ENCODE results near the gene ITPR3.

Gene ITPR3

DNA sequence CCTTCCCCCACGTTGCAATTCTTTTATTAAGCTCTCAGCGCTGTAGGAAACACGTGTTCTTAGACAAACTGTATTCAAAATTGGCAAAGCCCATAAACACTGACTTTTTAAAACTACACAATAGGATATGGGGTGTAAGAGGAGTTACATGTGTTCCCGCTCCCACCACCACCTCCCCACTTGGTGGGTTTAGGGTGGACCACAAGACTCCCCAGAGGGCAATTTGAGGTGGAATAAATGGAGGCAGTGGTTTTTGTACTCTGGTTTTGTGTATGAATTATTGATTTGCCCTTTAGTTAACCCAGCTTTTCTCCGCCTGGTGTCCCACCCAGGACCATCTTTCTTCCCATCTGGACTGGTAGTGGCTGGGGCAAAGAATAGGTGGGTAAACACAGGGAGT, 86.6 kb downstream of the ITPR3 start:
- TF ChIP-seq, protein P1, sequence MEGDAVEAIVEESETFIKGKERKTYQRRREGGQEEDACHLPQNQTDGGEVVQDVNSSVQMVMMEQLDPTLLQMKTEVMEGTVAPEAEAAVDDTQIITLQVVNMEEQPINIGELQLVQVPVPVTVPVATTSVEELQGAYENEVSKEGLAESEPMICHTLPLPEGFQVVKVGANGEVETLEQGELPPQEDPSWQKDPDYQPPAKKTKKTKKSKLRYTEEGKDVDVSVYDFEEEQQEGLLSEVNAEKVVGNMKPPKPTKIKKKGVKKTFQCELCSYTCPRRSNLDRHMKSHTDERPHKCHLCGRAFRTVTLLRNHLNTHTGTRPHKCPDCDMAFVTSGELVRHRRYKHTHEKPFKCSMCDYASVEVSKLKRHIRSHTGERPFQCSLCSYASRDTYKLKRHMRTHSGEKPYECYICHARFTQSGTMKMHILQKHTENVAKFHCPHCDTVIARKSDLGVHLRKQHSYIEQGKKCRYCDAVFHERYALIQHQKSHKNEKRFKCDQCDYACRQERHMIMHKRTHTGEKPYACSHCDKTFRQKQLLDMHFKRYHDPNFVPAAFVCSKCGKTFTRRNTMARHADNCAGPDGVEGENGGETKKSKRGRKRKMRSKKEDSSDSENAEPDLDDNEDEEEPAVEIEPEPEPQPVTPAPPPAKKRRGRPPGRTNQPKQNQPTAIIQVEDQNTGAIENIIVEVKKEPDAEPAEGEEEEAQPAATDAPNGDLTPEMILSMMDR (IDR thresholded peaks at IDR 0.05; ENCODE audit: insufficient read depth, low read depth, low read length, missing control alignments), result no peak
- no peak overlapping the region for H3K4me3 ChIP-seq (ENCODE audit: low read depth, low read length)
- no peak for DNase-seq (ENCODE audit: low read depth)

DNA sequence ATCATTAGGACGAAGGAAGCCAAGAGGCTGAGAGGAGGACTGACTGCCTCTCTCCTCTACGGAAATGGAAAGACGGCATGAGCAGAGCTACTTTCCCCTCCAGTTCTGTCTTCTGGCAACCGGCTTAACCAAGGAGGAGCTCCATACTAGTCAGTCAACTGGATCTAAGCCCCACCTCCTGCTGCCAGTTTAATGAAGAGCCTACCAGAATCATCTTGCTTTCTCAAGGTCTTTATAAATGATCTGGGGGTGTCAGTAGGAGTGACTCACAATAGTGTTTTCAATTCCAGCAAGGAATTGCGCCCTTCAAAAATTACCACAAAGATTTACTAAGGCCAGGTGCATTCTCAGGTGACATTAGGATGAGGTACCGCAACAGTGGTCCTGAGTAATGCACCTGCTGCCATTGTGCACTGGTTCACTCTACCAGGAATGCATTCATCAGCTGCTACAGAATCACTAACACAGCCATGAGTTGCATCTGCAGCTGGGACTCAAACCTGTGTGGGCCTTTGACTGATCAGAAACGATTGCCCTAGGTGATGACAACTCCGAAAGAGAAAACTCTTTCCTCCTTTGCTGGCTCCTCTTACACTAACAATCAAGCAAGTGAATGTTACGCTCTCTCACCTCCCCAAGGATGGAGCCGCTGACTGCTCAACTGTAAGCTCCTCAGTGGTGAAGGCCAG, 87.5 kb downstream of the ITPR3 start:
- H3K4me3 ChIP-seq (ENCODE audit: low read depth, low read length), result no peak overlapping the region
- DNase-seq (ENCODE audit: low read depth), result no peak
- TF ChIP-seq, protein P1 (IDR thresholded peaks at IDR 0.05; ENCODE audit: insufficient read depth, low read depth, low read length, missing control alignments), result no peak

DNA sequence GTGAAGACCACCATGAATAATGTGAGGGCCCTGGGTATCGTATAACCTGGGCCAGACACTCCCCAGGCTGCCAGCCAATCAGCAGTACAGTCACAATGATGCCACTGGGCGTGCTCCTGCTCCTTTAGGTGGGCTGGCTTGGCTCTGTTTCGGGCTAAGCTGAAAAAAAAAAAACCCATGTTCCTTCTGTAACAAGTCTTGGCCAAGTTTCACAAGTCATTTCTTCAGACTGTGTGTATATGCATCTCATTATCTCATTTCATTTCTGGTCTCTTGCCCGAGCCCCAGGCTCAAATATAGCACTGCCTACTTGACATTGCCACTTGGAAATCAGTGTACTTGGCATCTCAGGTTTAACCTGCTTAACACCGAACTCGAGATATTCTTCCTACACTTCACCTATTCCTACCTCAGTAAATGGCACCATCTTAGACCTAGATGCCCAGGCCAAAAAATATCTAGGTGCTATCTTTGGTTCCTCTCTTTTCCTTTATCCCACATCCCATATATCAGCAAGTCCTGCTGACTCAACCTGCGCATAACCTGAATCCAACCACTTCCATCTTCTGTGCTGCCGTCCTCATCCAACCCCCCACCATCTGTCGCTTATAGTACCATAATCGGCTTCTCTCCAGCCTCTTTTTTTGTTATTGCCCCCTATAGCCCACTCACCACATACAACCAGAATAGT, 88.6 kb downstream of the ITPR3 start:
- TF ChIP-seq, protein P1 (IDR thresholded peaks at IDR 0.05; ENCODE audit: insufficient read depth, low read depth, low read length, missing control alignments), result no peak
- H3K4me3 ChIP-seq (ENCODE audit: low read depth, low read length), result no peak overlapping the region

DNA sequence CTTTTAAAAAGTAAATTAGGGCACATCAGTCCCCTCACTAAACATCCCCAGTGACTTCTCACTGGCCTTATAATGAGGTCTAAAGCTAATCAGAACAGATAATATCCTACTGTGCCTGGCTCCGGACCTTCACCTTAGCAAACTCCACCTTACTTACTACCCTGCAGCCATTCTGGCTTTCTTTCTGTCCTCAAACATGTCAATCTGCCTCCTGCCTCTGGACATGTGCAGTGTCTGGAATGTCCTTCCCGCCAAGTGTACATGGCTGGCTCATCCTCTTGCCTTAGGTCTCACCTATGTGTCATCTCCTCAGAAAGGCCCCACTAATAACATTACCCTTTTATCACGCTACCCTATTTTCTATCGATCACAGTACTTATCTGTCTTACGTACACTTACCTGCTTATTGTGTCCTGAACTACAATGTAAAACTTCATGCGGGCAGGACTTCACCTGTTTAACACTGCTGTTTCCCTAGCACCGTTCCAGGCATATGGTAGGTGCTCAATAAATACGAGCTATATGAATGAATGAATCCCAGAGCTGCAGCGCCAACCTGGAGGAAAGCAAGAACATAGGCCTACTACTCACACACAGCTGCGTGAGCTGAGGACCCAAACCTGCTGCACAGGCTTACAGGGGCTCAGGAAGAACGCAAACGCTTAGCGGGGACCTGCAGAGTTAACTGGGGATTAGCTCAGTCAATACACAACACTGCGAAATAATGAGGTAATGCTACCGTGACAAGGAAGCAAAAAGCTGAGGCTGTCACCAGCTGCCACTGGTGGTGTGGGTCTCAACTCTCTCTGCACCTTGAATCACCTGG, 89.4 kb downstream of the ITPR3 start:
- TF ChIP-seq, protein P1 (IDR thresholded peaks at IDR 0.05; ENCODE audit: insufficient read depth, low read depth, low read length, missing control alignments), result no peak
- H3K4me3 ChIP-seq (ENCODE audit: low read depth, low read length), result peak overlapping the region; percentile 76
- DNase-seq (ENCODE audit: low read depth), result peak; percentile 33

More for the DNA sequence above, 88.6 kb downstream of the ITPR3 start:
- DNase-seq (ENCODE audit: low read depth), result no peak

DNA sequence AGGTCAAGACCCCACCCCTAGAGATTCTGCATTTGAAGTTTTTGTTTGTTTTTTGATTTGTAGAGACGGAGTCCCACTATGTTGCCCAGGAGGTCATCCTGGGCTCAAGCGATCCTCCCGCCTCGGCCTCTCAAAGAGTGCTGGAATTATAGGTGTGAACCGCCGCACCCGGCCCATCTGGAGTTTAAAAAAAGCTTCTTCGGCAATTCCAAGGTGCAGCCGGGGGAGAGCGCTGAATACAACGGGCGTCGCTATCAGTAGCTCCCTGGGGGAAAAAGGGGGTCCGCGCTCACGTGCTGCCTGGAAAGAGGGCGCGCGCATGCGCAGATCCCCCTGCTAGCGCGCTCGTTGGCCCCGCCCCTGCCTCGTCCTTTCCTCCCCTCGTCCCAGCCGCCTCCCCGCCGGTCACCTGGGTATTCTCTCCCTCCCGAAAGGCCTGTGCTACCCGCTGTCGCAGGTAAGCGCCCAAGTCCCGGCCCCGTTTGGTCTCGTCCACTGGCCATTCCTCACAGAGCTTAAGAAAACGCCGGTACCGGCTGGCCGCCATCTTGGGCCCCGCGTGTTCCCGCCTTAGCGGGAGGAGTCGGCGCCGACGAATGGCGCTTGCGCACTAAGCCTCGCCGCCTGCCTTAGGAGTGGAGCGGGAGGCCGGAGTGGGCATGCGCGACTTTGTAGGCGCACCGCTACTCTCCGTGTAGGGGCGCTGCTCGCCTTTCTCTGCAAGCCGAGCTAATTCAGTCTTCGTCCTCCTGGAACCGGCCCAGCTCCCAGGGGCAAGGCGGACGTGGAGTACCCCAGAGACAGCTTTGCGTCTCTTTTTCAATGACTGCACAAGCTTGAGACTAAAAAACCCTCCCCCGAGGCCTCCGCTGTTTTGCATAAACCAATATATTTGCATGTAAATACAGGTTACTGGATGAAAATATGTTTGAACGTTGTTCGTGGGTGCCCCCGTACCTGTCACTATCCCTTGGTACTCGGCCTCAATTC, 90.3 kb downstream of the ITPR3 start, which contains the start of gene UQCC2:
UQCC2 (minus strand) TSS at position 561 of the 990 bp plus-strand sequence; CDS start at position 547, 14 bp downstream.
- TF ChIP-seq, protein P1 (IDR thresholded peaks at IDR 0.05; ENCODE audit: insufficient read depth, low read depth, low read length, missing control alignments), result peak; percentile 50
- H3K4me3 ChIP-seq (ENCODE audit: low read depth, low read length), result peak within 1 kb of the TSS; percentile 76
- DNase-seq (ENCODE audit: low read depth), result peak; percentile 98

DNA sequence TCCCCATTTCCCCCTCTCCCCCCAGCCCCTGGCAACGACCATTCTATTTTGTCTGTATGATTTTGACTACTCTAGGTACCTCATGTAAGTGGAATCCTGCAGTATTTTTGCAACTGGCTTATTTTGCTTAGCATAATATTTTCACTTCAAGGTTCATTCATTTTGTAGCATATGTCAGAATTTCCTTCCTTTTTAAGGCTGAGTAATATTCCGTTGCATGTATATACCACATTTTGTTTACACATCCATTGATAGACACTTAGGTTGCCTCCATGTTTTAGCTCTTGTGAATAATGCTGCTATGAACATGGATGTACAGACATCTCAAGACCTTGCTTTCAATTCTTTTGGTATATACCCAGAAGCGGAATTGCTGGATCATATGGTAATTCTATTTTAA, 91.8 kb downstream of the ITPR3 start:
- TF ChIP-seq, protein P1 (IDR thresholded peaks at IDR 0.05; ENCODE audit: insufficient read depth, low read depth, low read length, missing control alignments), result no peak
- DNase-seq (ENCODE audit: low read depth), result no peak
- H3K4me3 ChIP-seq (ENCODE audit: low read depth, low read length), result no peak overlapping the region

Measured in GM12865 (cell line).